Common myeloid progenitor, CD34-positive (primary cell): ENCODE measurements around the gene NR6A1.

Experiments
- CTCF ChIA-PET: fragments of 350-600 bp; sonication (Branson Sonifier 250); formaldehyde crosslinking; loops from one replicate; lab custom pipeline; 2021; ENCODE audit warnings: antibody characterized with exemption; lab: Charles Lee
- POLR2A ChIA-PET: fragments of 350-600 bp; sonication (Branson Sonifier 250); formaldehyde crosslinking; loops from one replicate; lab custom pipeline; 2021; ENCODE audit warnings: antibody characterized with exemption; lab: Charles Lee
- DNase-seq, 3 donors: peaks; one replicate each; pipeline versions ENCODE4 v3.0.0 to v3.0.0-alpha.2; 2013
- H3K27ac ChIP-seq, 2 experiments: 1 replicate in 1 of 2; 2 replicates in 1 of 2; pipeline ENCODE4 v1.7.0; 2013; ENCODE audit warnings: inconsistent platforms in 2 of 2, low read length in 2 of 2, mild to moderate bottlenecking in 2 of 2, low read depth in 1 of 2, moderate library complexity in 1 of 2; ENCODE audit not compliant: severe bottlenecking in 2 of 2, insufficient read depth in 1 of 2, poor library complexity in 1 of 2
- H3K27me3 ChIP-seq, 5 experiments: replicated peaks in 2 of 5; 1 replicate in 3 of 5; 2 replicates in 2 of 5; pipeline versions ENCODE4 v1.6.1 to v1.7.0; 2013; ENCODE audit warnings: low read length in 4 of 5, mild to moderate bottlenecking in 2 of 5, moderate library complexity in 2 of 5, inconsistent platforms in 1 of 5; ENCODE audit not compliant: insufficient read depth in 5 of 5, control insufficient read depth in 4 of 5
- H3K36me3 ChIP-seq, 4 experiments: 1 replicate in 2 of 4; 2 replicates in 2 of 4; pipeline versions ENCODE4 v1.6.1 to v1.7.0; 2013; ENCODE audit warnings: low read length in 3 of 4, control low read depth in 1 of 4, mild to moderate bottlenecking in 1 of 4; ENCODE audit not compliant: control insufficient read depth in 4 of 4, insufficient read depth in 4 of 4
- H3K4me1 ChIP-seq, 4 experiments: 1 replicate in 3 of 4; 2 replicates in 1 of 4; pipeline versions ENCODE4 v1.6.1 to v1.7.1; 2013; ENCODE audit warnings: low read length in 3 of 4, mild to moderate bottlenecking in 3 of 4, control low read depth in 1 of 4, inconsistent platforms in 1 of 4, moderate library complexity in 1 of 4; ENCODE audit not compliant: control insufficient read depth in 4 of 4, insufficient read depth in 4 of 4; ENCODE audit errors: control extremely low read depth in 1 of 4
- H3K4me3 ChIP-seq, 7 experiments: 1 replicate in 4 of 7; 2 replicates in 3 of 7; pipeline versions ENCODE4 v1.5.1 to v1.7.0; 2013; ENCODE audit warnings: mild to moderate bottlenecking in 7 of 7, low read length in 6 of 7, moderate library complexity in 6 of 7, inconsistent platforms in 2 of 7, low read depth in 2 of 7, control low read depth in 1 of 7; ENCODE audit not compliant: insufficient read depth in 4 of 7, control insufficient read depth in 1 of 7; ENCODE audit errors: extremely low read depth in 1 of 7
- H3K9me3 ChIP-seq, 5 experiments: 1 replicate in 4 of 5; 2 replicates in 1 of 5; pipeline versions ENCODE4 v1.6.1 to v1.7.1; 2013; ENCODE audit warnings: low read length in 4 of 5, mild to moderate bottlenecking in 2 of 5, inconsistent platforms in 1 of 5, low read depth in 1 of 5, moderate library complexity in 1 of 5; ENCODE audit not compliant: control insufficient read depth in 4 of 5, insufficient read depth in 2 of 5; ENCODE audit errors: control extremely low read depth in 1 of 5
- whole genome bisulfite sequencing: methylation state at CpG from one replicate; pipeline ENCODE4 v1.1.5; 2013; ENCODE audit not compliant: insufficient coverage; 5-methylcytosine and 5-hydroxymethylcytosine counted together

The NR6A1 gene

GRCh38 chr9:124492818-124493217 is 278.3 kb downstream of the NR6A1 start:
- Histone ChIP-seq H3K4me3 (no peak overlapping the region), H3K27ac (no peak overlapping the region), H3K36me3 (no peaks in the 10 kb centered on the region), H3K4me1 (peaks cover 0 to 35% (median 25%) of the 10 kb centered on the region in 4 experiments), H3K9me3 (no peaks in the 10 kb centered on the region), H3K27me3 (no peaks in the 10 kb centered on the region)
- ChIA-PET CTCF (no interaction called here), POLR2A (interaction anchor here (0.6 to 0.7 kb wide), 2 partner anchors 11 to 1936 kb away, joined by 3 read pairs; no protein-coding TSS in a partner anchor)
- no peak for DNase-seq
- WGBS, result 91% methylated on average over 12 of the region's 19 CpGs

- no peak overlapping the region for H3K27ac ChIP-seq
- no peaks in the 10 kb centered on the region for H3K36me3 ChIP-seq
- H3K9me3 ChIP-seq, result no peaks in the 10 kb centered on the region
- DNase-seq, result no peak
- H3K4me3 ChIP-seq, result no peak overlapping the region
- WGBS, result 99% methylated on average over 17 of the region's 32 CpGs
- ChIA-PET CTCF (no interaction called here), POLR2A (no interaction called here)
- H3K4me1 ChIP-seq, result peaks cover 0 to 20% (median 18%) of the 10 kb centered on the region in 4 experiments
- H3K27me3 ChIP-seq, result peaks cover 0 to 9% (median 0%) of the 10 kb centered on the region in 5 experiments
Observed at GRCh38 chr9:124491049-124491975, 279.8 kb downstream of the NR6A1 start.

- H3K4me1 ChIP-seq, result peaks cover 0 to 7% (median 5%) of the 10 kb centered on the region in 4 experiments
- WGBS, result 94% methylated on average over 2 of the region's 2 CpGs
- no peak overlapping the region for H3K4me3 ChIP-seq
- no peaks in the 10 kb centered on the region for H3K36me3 ChIP-seq
- peaks cover 0 to 11% (median 0%) of the 10 kb centered on the region in 5 experiments for H3K27me3 ChIP-seq
- no peak for DNase-seq
- ChIA-PET POLR2A (no interaction called here), CTCF (interaction anchor here (1.0 kb wide), 1 partner anchor 10 kb away, joined by 5 read pairs; no protein-coding TSS in a partner anchor)
- no peaks in the 10 kb centered on the region for H3K9me3 ChIP-seq
- H3K27ac ChIP-seq, result no peak overlapping the region
Observed at GRCh38 chr9:124490004-124490403, 281.1 kb downstream of the NR6A1 start.

GRCh38 chr9:124489222-124489621 is 281.9 kb downstream of the NR6A1 start:
- H3K36me3 ChIP-seq, result no peaks in the 10 kb centered on the region
- POLR2A ChIA-PET, result no interaction called here
- H3K4me3 ChIP-seq, result no peak overlapping the region
- CTCF ChIA-PET, result no interaction called here
- H3K4me1 ChIP-seq, result peaks cover 0 to 4% (median 0%) of the 10 kb centered on the region in 4 experiments
- H3K27ac ChIP-seq, result no peak overlapping the region
- H3K27me3 ChIP-seq, result peaks cover 0 to 11% (median 0%) of the 10 kb centered on the region in 5 experiments
- no peaks in the 10 kb centered on the region for H3K9me3 ChIP-seq
- 89% methylated on average over 11 of the region's 13 CpGs for WGBS
- no peak for DNase-seq

- 93% methylated on average over 6 of the region's 8 CpGs for WGBS
- Histone ChIP-seq H3K4me3 (no peak overlapping the region), H3K4me1 (peaks cover 0 to 4% (median 0%) of the 10 kb centered on the region in 4 experiments), H3K9me3 (no peaks in the 10 kb centered on the region), H3K27ac (no peak overlapping the region), H3K27me3 (peaks cover 0 to 11% (median 0%) of the 10 kb centered on the region in 5 experiments), H3K36me3 (no peaks in the 10 kb centered on the region)
- POLR2A ChIA-PET, result no interaction called here
- CTCF ChIA-PET, result interaction anchor here (1.2 to 1.8 kb wide), 2 partner anchors 9 to 14 kb away, joined by 3 read pairs; no protein-coding TSS in a partner anchor
- no peak for DNase-seq
Observed at GRCh38 chr9:124488641-124489210, 282.4 kb downstream of the NR6A1 start.

GRCh38 chr9:124487260-124488182 is 283.6 kb downstream of the NR6A1 start:
- H3K27ac ChIP-seq, result no peak overlapping the region
- POLR2A ChIA-PET, result no interaction called here
- H3K4me1 ChIP-seq, result peaks cover 0 to 4% (median 0%) of the 10 kb centered on the region in 4 experiments
- DNase-seq, result no peak
- no peaks in the 10 kb centered on the region for H3K9me3 ChIP-seq
- no peak overlapping the region for H3K4me3 ChIP-seq
- CTCF ChIA-PET, result interaction anchor here (0.5 to 1.8 kb wide), 5 partner anchors 10 to 16 kb away, joined by 3 read pairs; no protein-coding TSS in a partner anchor
- H3K36me3 ChIP-seq, result no peaks in the 10 kb centered on the region
- peaks cover 0 to 11% (median 0%) of the 10 kb centered on the region in 5 experiments for H3K27me3 ChIP-seq
- WGBS, result 80% methylated on average over 36 of the region's 40 CpGs
